ENCODE measurements around the gene LTB4R2. TPM values are rescaled to one million over a fixed set of nuclear protein-coding genes. Genes with fewer than 3 reads are reported as not detected.
A peak's percentile ranks its signal among the peaks of the same experiment; 100 is the strongest.

Gene LTB4R2
- total and polyA plus RNA-seq, 12 donors: 0.51 to 2.4 (median 1.1) TPM

- Histone ChIP-seq H3K4me3 (no peak overlapping the region), H3K27ac (peak overlapping the region in 9 of 10 donors; percentile 28 to 74 (median 61)), H3K9me3 (no peaks in the 10 kb centered on the region), H3K4me1 (peaks cover 0 to 17% (median 7%) of the 10 kb centered on the region in 9 donors), H3K36me3 (no peaks in the 10 kb centered on the region), H3K27me3 (peaks cover 0 to 13% (median 0%) of the 10 kb centered on the region in 7 donors)
- intact Hi-C loops (cut with DNase I): no loop called here
- 41 to 64% methylated on average over 1 of the region's 1 CpG for WGBS, 2 donors
- DNase-seq (no peak), ATAC-seq (peak in 7 of 8 donors; percentile 27 to 80 (median 64))
- no peak for TF ChIP-seq CTCF (IDR thresholded peaks at IDR 0.05)
Observed at GRCh38 chr14:24347134-24347533, 37.2 kb downstream of the LTB4R2 start.

- intact Hi-C loops (cut with DNase I): no loop called here
- Histone ChIP-seq H3K27ac (peak overlapping the region in 2 of 10 donors; percentile 70 to 72), H3K9me3 (no peaks in the 10 kb centered on the region), H3K36me3 (no peaks in the 10 kb centered on the region), H3K27me3 (peaks cover 0 to 20% (median 6%) of the 10 kb centered on the region in 7 donors), H3K4me3 (no peak overlapping the region), H3K4me1 (peaks cover 0 to 17% (median 7%) of the 10 kb centered on the region in 9 donors)
- no peak for TF ChIP-seq CTCF (IDR thresholded peaks at IDR 0.05)
- ATAC-seq: no peak
- 95 to 98% methylated on average over 2 of the region's 2 CpGs for WGBS, 2 donors
- DNase-seq: no peak
Observed at GRCh38 chr14:24348186-24348585, 38.2 kb downstream of the LTB4R2 start.

- no peak for TF ChIP-seq CTCF (IDR thresholded peaks at IDR 0.05)
- no peaks in the 10 kb centered on the region for H3K9me3 ChIP-seq
- H3K4me3 ChIP-seq: no peak overlapping the region
- DNase-seq (no peak), ATAC-seq (no peak)
- H3K36me3 ChIP-seq: no peaks in the 10 kb centered on the region
- intact Hi-C loops (cut with DNase I): no loop called here
- no peak overlapping the region for H3K27ac ChIP-seq
- H3K27me3 ChIP-seq: peaks cover 0 to 26% (median 8%) of the 10 kb centered on the region in 7 donors
- 40 to 65% methylated on average over 5 of the region's 5 CpGs for WGBS, 2 donors
- H3K4me1 ChIP-seq: peaks cover 0 to 17% (median 7%) of the 10 kb centered on the region in 9 donors
Observed at GRCh38 chr14:24349742-24350141, 39.8 kb downstream of the LTB4R2 start.

GRCh38 chr14:24351517-24351916 lies 41.6 kb downstream of the LTB4R2 start:
- H3K9me3 ChIP-seq: no peaks in the 10 kb centered on the region
- no peak for DNase-seq
- peak in 1 of 9 donors; percentile 5 for TF ChIP-seq CTCF (IDR thresholded peaks at IDR 0.05)
- intact Hi-C loops (cut with DNase I): no loop called here
- H3K27me3 ChIP-seq: peaks cover 0 to 26% (median 14%) of the 10 kb centered on the region in 7 donors
- ATAC-seq: peak; percentile 30 to 61 (median 48)
- H3K4me3 ChIP-seq: no peak overlapping the region
- 16 to 18% methylated on average over 4 of the region's 4 CpGs for WGBS, 2 donors
- peaks cover 0 to 19% (median 6%) of the 10 kb centered on the region in 9 donors for H3K4me1 ChIP-seq
- no peaks in the 10 kb centered on the region for H3K36me3 ChIP-seq
- H3K27ac ChIP-seq: no peak overlapping the region

Data from heart right ventricle (tissue), 16 donors.